Stimulated activated CD8-positive, alpha-beta memory T cell treated with anti-CD3 and anti-CD28 coated beads, Interleukin-4, amount 100 ng/mL, for 1 hour (primary cell): ENCODE data around the gene FBXO31.

Experiments
- DNase-seq, 2 donors: peaks; one replicate each; pipeline ENCODE4 v3.0.0-alpha.2; 2020; ENCODE audit warnings: low read depth in 2 of 2, low spot score in 1 of 2

Gene FBXO31

GRCh38 chr16:87293990-87294389, 89.6 kb downstream of the FBXO31 start:
- no peak for DNase-seq

- DNase-seq = no peak
These were observed 91.6 kb downstream of the FBXO31 start for GRCh38 chr16:87291944-87292343.

GRCh38 chr16:87288753-87289362, 94.7 kb downstream of the FBXO31 start:
- DNase-seq = no peak

- DNase-seq = no peak
These were observed 96.5 kb downstream of the FBXO31 start for GRCh38 chr16:87286839-87287626.

- no peak for DNase-seq
These were observed 99.4 kb downstream of the FBXO31 start for GRCh38 chr16:87284183-87284582.

GRCh38 chr16:87279094-87279658, 104.4 kb downstream of the FBXO31 start:
- DNase-seq = no peak

GRCh38 chr16:87278191-87279093, 105.1 kb downstream of the FBXO31 start:
- peak in 1 of 2 donors; percentile 3 for DNase-seq
